ENCODE measurements around the gene PER2.
"Not testable (repeated sequence)": the region's sequence is repeated elsewhere in the genome, so short reads cannot be mapped to it uniquely, and the experiment has no call there.

DNA sequence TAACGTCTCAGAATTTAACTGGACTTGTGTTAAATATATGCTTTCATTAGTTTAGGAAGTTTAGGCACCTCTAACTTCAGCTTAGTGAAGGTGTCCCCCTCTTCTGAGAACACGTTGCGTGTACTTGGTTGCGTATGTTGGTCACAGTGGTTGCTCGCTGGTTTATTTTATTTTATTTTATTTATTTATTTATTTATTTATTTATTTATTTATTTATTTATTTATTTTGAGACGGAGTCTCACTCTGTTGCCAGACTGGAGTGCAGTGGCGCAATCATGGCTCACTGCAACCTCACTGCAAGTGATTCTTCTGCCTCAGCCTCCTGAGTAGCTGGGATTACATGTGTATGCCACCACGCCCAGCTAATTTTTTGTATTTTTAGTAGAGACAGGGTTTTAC, 47.2 kb upstream of the PER2 start:
- not testable (repeated sequence) for TF ChIP-seq FOXM1 (IDR thresholded peaks at IDR 0.05; ENCODE audit: borderline replicate concordance); FOXA1 (IDR thresholded peaks at IDR 0.05)

All from HEK293T (cell line).